ENCODE results near the gene IZUMO1.

- TF ChIP-seq POLR2AphosphoS5 (IDR thresholded peaks at IDR 0.05; ENCODE audit: low read depth, low read length) = no peak
- TF ChIP-seq POLR2A (IDR thresholded peaks at IDR 0.05; ENCODE audit: low read depth, low read length) = no peak
- TF ChIP-seq TAF1 (IDR thresholded peaks at IDR 0.05; ENCODE audit: borderline replicate concordance, low read depth, low read length) = no peak
Measured at GRCh38 chr19:48756686-48757085, 10.0 kb upstream of the IZUMO1 start.

Data from GM12892 (cell line).